Mesodermal cell (in vitro differentiated cells): Measurements from ENCODE around the gene KLF13.

Source experiments
- H3K27ac ChIP-seq: 2 replicates; pipeline ENCODE4 v1.7.0; 2013; ENCODE audit warnings: mild to moderate bottlenecking, low read depth, low read length, moderate library complexity; ENCODE audit not compliant: severe bottlenecking
- H3K36me3 ChIP-seq: 2 replicates; pipeline ENCODE4 v1.7.1; 2013; ENCODE audit warnings: mild to moderate bottlenecking, low read length, moderate library complexity; ENCODE audit not compliant: control insufficient read depth, insufficient read depth
- H3K4me1 ChIP-seq: one replicate; pipeline ENCODE4 v1.7.1; 2013; ENCODE audit warnings: mild to moderate bottlenecking, low read length; ENCODE audit not compliant: insufficient read depth, control insufficient read depth, poor library complexity, severe bottlenecking
- H3K4me3 ChIP-seq: 2 replicates; pipeline ENCODE4 v1.7.0; 2013; ENCODE audit warnings: low read length, control low read depth, mild to moderate bottlenecking; ENCODE audit not compliant: insufficient read depth, poor library complexity, severe bottlenecking; ENCODE audit errors: extremely low read depth
- H3K9me3 ChIP-seq: 2 replicates; pipeline ENCODE4 v1.7.1; 2013; ENCODE audit warnings: mild to moderate bottlenecking, low read length, moderate library complexity; ENCODE audit not compliant: control insufficient read depth
- WGBS, 2 experiments: methylation state at CpG; one replicate each; pipeline ENCODE4 v1.1.5; 2013; ENCODE audit warnings: missing lambda C conversion rate in 2 of 2; ENCODE audit not compliant: insufficient coverage in 2 of 2; 5-methylcytosine and 5-hydroxymethylcytosine counted together

The KLF13 gene

DNA sequence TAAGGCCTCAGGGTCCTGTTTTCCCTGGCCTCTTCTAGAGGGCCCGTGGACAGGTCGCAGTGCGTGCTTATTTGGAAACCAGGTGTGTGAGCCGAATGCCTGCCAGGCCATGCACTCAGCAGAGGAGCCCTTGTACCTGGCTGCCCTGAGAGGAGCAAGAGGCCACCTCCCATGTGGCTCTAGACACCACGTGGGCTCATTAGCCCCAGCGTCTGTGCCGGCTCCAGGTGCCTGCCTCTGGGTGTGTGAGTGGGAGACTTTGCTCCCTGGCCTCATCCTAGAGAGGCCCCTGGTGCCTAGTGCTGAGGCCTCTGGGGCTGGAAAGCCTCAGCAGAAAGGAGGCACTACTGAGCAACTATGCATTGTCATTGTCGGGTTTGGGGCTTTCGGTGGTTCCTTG, 50.4 kb downstream of the KLF13 start:
- WGBS, 2 experiments = 81 to 83% methylated on average over 5 to 9 of the region's 9 CpGs
- Histone ChIP-seq H3K36me3 (peaks cover 74% of the 10 kb centered on the region), H3K4me3 (no peak overlapping the region), H3K4me1 (peaks cover 47% of the 10 kb centered on the region), H3K27ac (no peak overlapping the region), H3K9me3 (peaks cover 12% of the 10 kb centered on the region)

DNA sequence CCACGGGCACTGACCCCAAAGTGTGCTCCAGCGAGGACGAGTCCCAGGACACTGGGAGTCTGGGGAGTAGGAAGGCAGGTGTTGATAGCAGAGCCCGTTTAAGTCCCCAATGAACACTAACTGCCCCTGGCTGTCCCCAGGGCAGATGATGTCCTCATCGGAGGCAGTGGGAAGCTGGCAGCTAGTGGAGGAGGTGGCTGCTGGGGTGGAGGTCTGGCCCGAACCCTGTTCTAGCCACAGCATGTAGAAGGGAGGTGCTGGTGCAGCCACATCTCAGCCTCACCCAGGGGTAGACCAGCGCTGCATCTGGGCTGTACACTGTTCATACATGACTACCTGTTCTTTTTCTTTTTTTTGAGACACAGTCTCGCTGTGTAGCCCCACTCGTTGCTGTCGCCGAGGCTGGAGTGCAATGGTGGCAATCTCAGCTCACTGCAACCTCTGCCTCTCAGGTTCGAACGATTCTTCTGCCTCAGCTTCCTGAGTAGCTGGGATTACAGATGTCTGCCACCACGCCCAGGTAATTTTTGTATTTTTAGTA, 51.8 kb downstream of the KLF13 start:
- Histone ChIP-seq H3K9me3 (peaks cover 12% of the 10 kb centered on the region), H3K4me1 (peaks cover 33% of the 10 kb centered on the region), H3K36me3 (peaks cover 66% of the 10 kb centered on the region), H3K4me3 (no peak overlapping the region), H3K27ac (no peak overlapping the region)
- 93 to 94% methylated on average over 11 of the region's 14 CpGs for WGBS, 2 experiments

DNA sequence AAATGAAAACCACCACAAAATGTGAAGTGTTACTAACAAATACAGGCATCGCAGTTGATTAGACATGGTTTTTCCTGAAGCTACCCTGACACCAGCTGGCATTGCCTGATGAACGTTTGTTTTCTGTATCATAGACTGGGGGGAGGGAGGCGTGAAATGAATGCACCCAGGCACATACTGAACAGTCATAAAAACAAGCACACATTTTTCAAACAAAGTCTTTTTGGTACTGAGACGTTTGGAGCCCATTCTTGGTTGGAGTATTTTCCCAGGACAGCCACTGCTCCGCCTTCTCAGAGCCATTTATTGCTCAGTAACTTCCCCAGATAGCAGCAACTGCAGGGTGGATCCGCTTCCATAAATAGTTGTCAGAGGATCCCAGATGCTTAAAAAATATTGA, 52.4 kb downstream of the KLF13 start:
- H3K27ac ChIP-seq = no peak overlapping the region

DNA sequence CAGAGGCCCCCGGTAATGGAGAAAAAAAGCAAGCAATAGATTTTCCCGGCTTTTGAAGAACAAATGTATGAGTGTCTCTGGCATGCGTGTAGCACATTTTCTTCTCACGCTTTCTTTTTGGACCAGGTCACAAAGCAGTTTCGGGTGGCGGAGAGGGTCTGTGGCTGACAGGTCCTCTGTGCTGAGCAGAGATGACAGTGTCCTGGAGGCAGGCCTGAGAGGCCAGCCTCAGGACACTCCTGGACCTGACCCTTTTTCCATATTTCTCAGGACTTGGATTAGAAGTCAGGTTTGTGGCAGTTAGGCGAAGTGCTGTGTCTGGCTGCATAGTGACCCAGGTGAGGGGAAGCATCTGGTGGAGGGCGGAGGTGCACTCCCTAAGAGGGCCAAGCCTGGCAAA, 52.9 kb downstream of the KLF13 start:
- 96 to 99% methylated on average over 7 to 8 of the region's 8 CpGs for WGBS, 2 experiments

More for the DNA sequence above, 52.4 kb downstream of the KLF13 start:
- peaks cover 29% of the 10 kb centered on the region for H3K4me1 ChIP-seq
- H3K9me3 ChIP-seq = peaks cover 12% of the 10 kb centered on the region
- WGBS, 2 experiments = 84 to 100% methylated on average over 2 to 3 of the region's 6 CpGs
- H3K4me3 ChIP-seq = no peak overlapping the region
- H3K36me3 ChIP-seq = peaks cover 60% of the 10 kb centered on the region

DNA sequence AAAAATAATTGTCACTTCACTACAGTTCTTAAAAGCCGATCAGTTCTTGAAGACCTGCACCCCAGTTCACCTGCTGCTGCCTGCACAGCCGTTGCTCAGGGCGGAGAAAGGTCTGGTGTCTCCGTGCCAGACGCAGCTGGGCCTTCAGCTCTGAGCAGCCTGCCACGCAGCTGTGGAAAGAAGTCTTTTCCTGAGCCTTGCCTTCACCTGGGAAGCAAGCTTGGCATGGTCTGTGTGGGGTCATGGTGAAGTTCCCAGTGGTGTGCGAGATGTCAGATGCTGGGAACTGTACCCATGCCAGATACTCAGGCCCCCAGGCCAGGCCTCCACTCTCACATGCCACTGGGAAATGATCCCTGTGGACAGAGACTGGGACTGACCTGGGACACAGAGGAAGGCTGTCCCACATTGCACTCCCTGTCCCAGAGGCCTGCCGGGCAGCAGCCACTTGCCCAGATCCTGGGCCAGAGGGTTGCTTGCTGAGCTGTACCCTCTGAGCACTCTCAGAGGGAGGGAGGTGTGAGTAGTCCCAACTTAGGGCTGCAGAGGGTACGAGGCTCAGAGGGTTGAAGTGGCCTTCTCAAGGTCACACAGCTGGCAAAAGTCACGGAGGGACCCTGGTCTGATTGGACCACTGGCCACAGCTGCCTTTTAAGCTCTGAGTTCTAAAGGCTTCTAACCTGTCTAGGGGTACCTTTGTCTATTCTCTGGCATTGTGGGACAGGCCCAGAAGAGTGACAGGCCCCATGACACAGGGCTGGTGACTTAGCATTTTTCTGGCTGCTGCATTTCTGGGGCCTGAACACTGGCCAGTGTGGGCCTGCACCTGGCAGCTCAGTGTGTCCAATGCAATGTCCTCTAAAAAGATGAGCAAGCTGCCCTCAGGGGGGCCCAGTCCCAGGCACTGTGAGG, 55.4 kb downstream of the KLF13 start:
- H3K9me3 ChIP-seq = peaks cover 15% of the 10 kb centered on the region
- peaks cover 7% of the 10 kb centered on the region for H3K4me1 ChIP-seq
- 90 to 97% methylated on average over 9 of the region's 10 CpGs for WGBS, 2 experiments
- no peak overlapping the region for H3K27ac ChIP-seq
- H3K36me3 ChIP-seq = peaks cover 41% of the 10 kb centered on the region
- no peak overlapping the region for H3K4me3 ChIP-seq

More for the DNA sequence above, 52.9 kb downstream of the KLF13 start:
- Histone ChIP-seq H3K27ac (no peak overlapping the region), H3K9me3 (peaks cover 12% of the 10 kb centered on the region), H3K4me3 (no peak overlapping the region), H3K4me1 (peaks cover 23% of the 10 kb centered on the region), H3K36me3 (peaks cover 55% of the 10 kb centered on the region)

DNA sequence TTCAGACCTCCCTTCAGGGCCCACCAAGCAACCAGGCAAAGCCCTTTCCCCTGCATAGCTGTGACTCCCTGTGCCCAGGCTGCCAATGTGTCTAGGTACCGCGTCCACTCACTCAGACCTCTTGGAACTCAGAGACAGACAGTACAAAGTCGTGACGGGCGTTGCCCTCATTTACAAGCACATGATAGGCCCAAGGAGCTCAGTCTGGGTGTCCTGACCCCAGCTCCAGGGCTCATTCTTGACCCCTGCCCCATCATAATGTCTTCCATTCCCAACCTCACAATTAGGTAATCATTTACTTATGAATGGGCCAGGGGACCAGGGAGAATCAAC, 56.0 kb downstream of the KLF13 start:
- H3K36me3 ChIP-seq = peaks cover 41% of the 10 kb centered on the region
- 87 to 89% methylated on average over 5 of the region's 5 CpGs for WGBS, 2 experiments
- no peak overlapping the region for H3K27ac ChIP-seq

DNA sequence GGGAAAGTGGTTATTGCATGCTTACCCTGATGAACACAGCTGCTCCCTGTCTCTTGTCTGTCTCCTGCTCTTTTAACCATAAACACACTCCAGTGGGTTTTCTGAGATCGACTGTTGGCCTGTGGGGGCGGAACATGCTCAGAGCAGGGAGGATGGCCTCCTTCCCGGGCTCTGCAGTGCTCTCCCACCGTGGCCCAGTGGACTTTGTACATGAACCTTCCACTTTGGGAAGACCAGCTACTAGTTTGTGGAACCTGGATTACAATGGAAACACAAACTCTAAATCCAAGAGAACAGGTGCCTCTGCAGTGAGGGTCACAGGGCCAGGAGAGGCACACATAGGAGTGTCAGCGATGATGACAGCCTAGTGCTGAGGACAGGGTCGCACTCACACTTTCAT, 56.5 kb downstream of the KLF13 start:
- WGBS, 2 experiments = 92 to 100% methylated on average over 1 to 5 of the region's 6 CpGs
- Histone ChIP-seq H3K9me3 (peaks cover 15% of the 10 kb centered on the region), H3K4me1 (peaks cover 4% of the 10 kb centered on the region)

More for the DNA sequence above, 56.0 kb downstream of the KLF13 start:
- peaks cover 4% of the 10 kb centered on the region for H3K4me1 ChIP-seq
- no peak overlapping the region for H3K4me3 ChIP-seq
- peaks cover 15% of the 10 kb centered on the region for H3K9me3 ChIP-seq

DNA sequence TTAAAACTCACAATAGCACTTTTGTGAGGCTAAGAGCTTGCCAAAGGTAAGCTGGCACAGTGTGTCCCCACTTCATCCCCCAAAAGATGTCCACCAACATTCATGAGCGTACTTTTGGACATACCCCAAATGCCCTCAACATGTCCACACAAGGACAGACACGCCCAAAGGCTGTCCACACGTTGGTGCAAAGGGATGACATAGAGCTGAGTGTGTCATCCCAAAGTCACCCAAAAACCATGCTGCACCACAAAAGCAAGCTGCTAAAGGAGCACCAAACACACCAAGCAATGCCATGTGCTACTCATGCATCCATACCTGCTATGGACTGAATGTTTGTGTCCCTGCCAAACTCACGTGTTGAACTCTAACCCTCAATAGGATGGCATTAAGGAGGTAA, 57.9 kb downstream of the KLF13 start:
- peaks cover 4% of the 10 kb centered on the region for H3K4me1 ChIP-seq
- peaks cover 23% of the 10 kb centered on the region for H3K36me3 ChIP-seq
- H3K9me3 ChIP-seq = peaks cover 23% of the 10 kb centered on the region
- H3K4me3 ChIP-seq = no peak overlapping the region
- no peak overlapping the region for H3K27ac ChIP-seq
- WGBS, 2 experiments = 91 to 100% methylated on average over 2 to 3 of the region's 4 CpGs

More for the DNA sequence above, 56.5 kb downstream of the KLF13 start:
- no peak overlapping the region for H3K4me3 ChIP-seq
- H3K36me3 ChIP-seq = peaks cover 37% of the 10 kb centered on the region
- no peak overlapping the region for H3K27ac ChIP-seq

DNA sequence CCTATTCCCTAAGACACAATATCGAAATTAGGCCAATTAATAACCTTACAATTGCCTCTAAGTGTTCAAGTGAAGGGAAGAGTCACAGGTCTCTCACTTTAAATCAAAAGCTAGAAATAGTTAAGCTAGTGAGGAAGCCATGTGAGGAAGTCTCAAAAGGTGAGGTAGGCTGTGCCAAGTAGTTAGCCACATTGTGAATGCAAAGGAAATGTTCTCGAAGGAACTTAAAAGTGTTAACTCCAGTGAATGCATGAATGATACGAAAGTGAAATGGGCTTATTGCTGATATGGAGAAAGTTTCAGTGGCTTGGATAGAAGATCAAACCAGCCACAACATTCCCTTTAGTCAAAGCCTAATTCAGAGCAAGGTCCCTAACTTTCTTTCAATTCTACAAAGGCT, 59.1 kb downstream of the KLF13 start:
- H3K27ac ChIP-seq = no peak overlapping the region
- H3K4me3 ChIP-seq = no peak overlapping the region
- H3K4me1 ChIP-seq = peaks cover 4% of the 10 kb centered on the region
- H3K9me3 ChIP-seq = peaks cover 26% of the 10 kb centered on the region
- H3K36me3 ChIP-seq = peaks cover 11% of the 10 kb centered on the region
- WGBS, 2 experiments = 100% methylated on average over 1 of the region's 3 CpGs; no CpG with 5 or more reads in 1 of the 2 experiments

DNA sequence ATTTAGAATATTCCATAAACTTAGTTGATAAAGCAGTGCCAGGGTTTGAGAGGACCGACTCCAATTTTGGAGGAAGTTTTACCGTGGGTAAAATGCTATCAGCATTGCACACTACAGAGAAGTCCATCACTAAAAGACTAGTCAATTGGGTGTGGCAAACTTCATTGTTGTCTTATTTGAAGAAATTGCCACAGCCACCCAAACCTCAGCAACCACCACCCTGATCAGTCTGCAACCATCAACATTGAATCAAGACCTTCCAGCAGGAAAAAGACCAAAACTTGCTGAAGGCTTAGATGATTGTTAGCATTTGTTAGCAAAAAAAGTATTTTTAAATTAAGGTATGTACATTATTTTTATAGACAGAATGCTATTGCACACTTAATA, 60.5 kb downstream of the KLF13 start:
- Histone ChIP-seq H3K36me3 (peaks cover 4% of the 10 kb centered on the region), H3K9me3 (peaks cover 19% of the 10 kb centered on the region), H3K4me3 (no peak overlapping the region), H3K27ac (no peak overlapping the region), H3K4me1 (peaks cover 4% of the 10 kb centered on the region)
- 100% methylated on average over 1 of the region's 2 CpGs; no CpG with 5 or more reads in 1 of the 2 experiments for WGBS, 2 experiments
